Suppressor macrophage (primary cell): Measurements from ENCODE around the gene S100A7.
"Not testable (repeated sequence)": the region's sequence is repeated elsewhere in the genome, so short reads cannot be mapped to it uniquely, and the experiment has no call there.

Experiments used
- DNase-seq, 4 experiments: peaks; one replicate each; pipeline ENCODE4 v3.0.0-alpha.2; 2020 to 2022

Gene S100A7

GRCh38 chr1:153430166-153430553 lies 30.3 kb downstream of the S100A7 start:
- no peak for DNase-seq

- no peak for DNase-seq
These were observed 30.9 kb downstream of the S100A7 start for GRCh38 chr1:153429266-153430165.

GRCh38 chr1:153428791-153429190 lies 31.7 kb downstream of the S100A7 start:
- DNase-seq: no peak

GRCh38 chr1:153428073-153428638 lies 32.3 kb downstream of the S100A7 start:
- no peak for DNase-seq

- DNase-seq: no peak
These were observed 33.6 kb downstream of the S100A7 start for GRCh38 chr1:153426809-153427208.

GRCh38 chr1:153422450-153423068 lies 37.9 kb downstream of the S100A7 start:
- DNase-seq: peak; percentile 66 to 86 (median 84)

GRCh38 chr1:153420306-153420705 lies 40.1 kb downstream of the S100A7 start:
- DNase-seq: no peak

- DNase-seq: not testable (repeated sequence)
These were observed 41.0 kb downstream of the S100A7 start for GRCh38 chr1:153419436-153419793.

GRCh38 chr1:153418758-153419435 lies 41.6 kb downstream of the S100A7 start:
- DNase-seq: not testable (repeated sequence)

- DNase-seq: no peak
These were observed 43.1 kb downstream of the S100A7 start for GRCh38 chr1:153417136-153417888.

- no peak for DNase-seq
These were observed 44.4 kb downstream of the S100A7 start, which contains the start of gene S100A7A for GRCh38 chr1:153415850-153416570. Gene S100A7A (plus strand): TSS chr1:153416520. CDS start chr1:153418083, 1,563 bp downstream.

- DNase-seq: peak in 2 of 4 experiments; percentile 52 to 66
These were observed 46.5 kb downstream of the S100A7 start for GRCh38 chr1:153413961-153414360.
